Heart right ventricle (tissue), 16 donors: Measurements from ENCODE around the gene PLPP2. TPM values are rescaled to one million over a fixed set of nuclear protein-coding genes. Genes with fewer than 3 reads are reported as not detected.

Experiments used
- ATAC-seq, 8 donors: fragments of 200-7000 bp; cut with Tn5 transposase; one replicate each; pipeline ENCODE4 v1.9.1; 2020; ENCODE audit warnings: mild to moderate bottlenecking in 8 of 8, moderate library complexity in 8 of 8, moderate number of reproducible peaks in 1 of 8
- DNase-seq, 2 donors: peaks; one replicate each; pipeline ENCODE4 v3.0.0-alpha.2; 2020
- H3K27ac ChIP-seq, 10 donors: fragments of 200-600 bp; sonication (generic) in 2 of 10; one replicate each; pipeline versions ENCODE4 v1.5.0 to v1.8.0; 2020 to 2022; ENCODE audit warnings: mild to moderate bottlenecking in 3 of 10
- H3K27me3 ChIP-seq, 7 donors: fragments of 200-600 bp; one replicate each; pipeline ENCODE4 v1.8.0; 2021 to 2022; ENCODE audit warnings: mild to moderate bottlenecking in 2 of 7
- H3K36me3 ChIP-seq, 9 donors: fragments of 200-600 bp; sonication (generic) in 1 of 9; one replicate each; pipeline versions ENCODE4 v1.5.0 to v1.8.0; 2020 to 2022; ENCODE audit warnings: mild to moderate bottlenecking in 2 of 9
- H3K4me1 ChIP-seq, 9 donors: fragments of 200-600 bp; sonication (generic) in 1 of 9; one replicate each; pipeline versions ENCODE4 v1.5.0 to v1.8.0; 2020 to 2022; ENCODE audit warnings: mild to moderate bottlenecking in 4 of 9
- H3K4me3 ChIP-seq, 10 donors: fragments of 200-600 bp; sonication (generic) in 2 of 10; one replicate each; pipeline versions ENCODE4 v1.5.0 to v1.8.0; 2020 to 2022; ENCODE audit warnings: mild to moderate bottlenecking in 7 of 10, moderate library complexity in 2 of 10
- H3K9me3 ChIP-seq, 11 donors: fragments of 200-600 bp in 10 of 11; sonication (generic) in 2 of 11; one replicate each; pipeline versions ENCODE4 v1.5.0 to v1.8.0; 2013 to 2022; ENCODE audit warnings: mild to moderate bottlenecking in 2 of 11, control low read depth in 1 of 11, moderate library complexity in 1 of 11
- CTCF ChIP-seq, 9 donors: fragments of 200-600 bp; sonication (generic) in 2 of 9; IDR thresholded peaks; one replicate each; pipeline versions ENCODE4 v1.5.0 to v1.8.0; 2021 to 2022; ENCODE audit warnings: antibody characterized with exemption in 9 of 9, mild to moderate bottlenecking in 5 of 9, moderate library complexity in 1 of 9
- WGBS, 2 donors: extraction: QIAGEN DNeasy Blood & Tissue Kit; methylation state at CpG; one replicate each; pipeline ENCODE4 v1.1.7; 2013; ENCODE audit warnings: inconsistent platforms in 1 of 2; 5-methylcytosine and 5-hydroxymethylcytosine counted together
- intact Hi-C, 10 donors: fragments of 100-400 bp; cut with DNase I; formaldehyde crosslinking; loops; one replicate each; pipeline versions ENCODE4 v1.11.1 to v1.14.2; 2022
- polyA plus RNA-seq, 2 donors: library from polyadenylated mRNA; stranded (reverse); fragments of 200-250 nt; gene quantifications; one replicate each; pipeline ENCODE4 v1.2.3, GENCODE V29; 2013
- total RNA-seq, 10 donors: library from RNA; stranded (reverse); fragmentation: NEBNext Ultra II Directional in 3 of 10; extraction: Animal tissue kit (Norgen Biotek cat#: 25700) in 3 of 10; gene quantifications; one replicate each; pipeline versions ENCODE4 v1.2.1 to v1.2.4, GENCODE V29; 2021 to 2023
- donor health status: Arrhythmogenic right ventricular cardiomyopathy.
- donor health status: ischemic (EF 13 %, LVEDD 7.1; RV severe dilation, severe dysfunction).
- donor health status: healthy with polysubstance abuse.
- donor health status: DM: no; HTN: yes; CAD: no.
- donor health status: DM: no; HTN: no; CAD: no.
- donor health status: ischemic (EF 25% LVEDD 6.9; RV normal size, moderate dysfunction).
- donor health status: ischemic (EF 25% LVEDD 5.7; RV mildly dilated, moderate dysfunction).
- donor health status: healthy.
- donor health status: DM: yes; HTN: yes; CAD: no.
- donor health status: Ischemic cardiomyopathy.
- donor health status: ischemic (EF 35%, LVEDD 5.7; RV mildly dilated, moderate dysfunction).
- donor health status: nonischemic (EF 11% LVEDD 7.7; RV severe dilation, severe dysfunction).
- donor health status: DM: yes; HTN: yes; CAD: no.
- donor health status: PGD.
- donor health status: ischemic (EF 29% LVEDD 5.4; RV normal size, mild dysfunction).
- donor health status: nonischemic (EF 23%, LVEDD 6.1; RV moderate dilation, normal function).

PLPP2 gene
- total and polyA plus RNA-seq, 12 donors, result 0.14 to 2.8 (median 0.76) TPM

GRCh38 chr19:322616-323015 lies 31.4 kb upstream of the PLPP2 start:
- DNase-seq, result no peak
- peaks cover 0 to 88% (median 49%) of the 10 kb centered on the region in 9 donors for H3K36me3 ChIP-seq
- intact Hi-C loops, result no loop called here

GRCh38 chr19:318509-318774 lies 27.2 kb upstream of the PLPP2 start:
- TF ChIP-seq CTCF (IDR thresholded peaks at IDR 0.05), result no peak
- no peak overlapping the region for H3K4me3 ChIP-seq
- no peak for DNase-seq
- 69 to 82% methylated on average over 5 of the region's 5 CpGs for WGBS, 2 donors
- peak overlapping the region in 5 of 10 donors; percentile 52 to 74 (median 63) for H3K27ac ChIP-seq
- peaks cover 0 to 22% (median 0%) of the 10 kb centered on the region in 11 donors for H3K9me3 ChIP-seq
- H3K4me1 ChIP-seq, result peaks cover 0 to 9% (median 3%) of the 10 kb centered on the region in 9 donors
- no peaks in the 10 kb centered on the region for H3K27me3 ChIP-seq
- H3K36me3 ChIP-seq, result peaks cover 0 to 96% (median 30%) of the 10 kb centered on the region in 9 donors
- intact Hi-C loops, result no loop called here
- ATAC-seq, result peak in 3 of 8 donors; percentile 17 to 69 (median 29)

More at GRCh38 chr19:322616-323015, 31.4 kb upstream of the PLPP2 start:
- H3K4me1 ChIP-seq, result peaks cover 0 to 12% (median 0%) of the 10 kb centered on the region in 9 donors
- no peaks in the 10 kb centered on the region for H3K27me3 ChIP-seq
- no peak overlapping the region for H3K27ac ChIP-seq
- H3K4me3 ChIP-seq, result no peak overlapping the region
- H3K9me3 ChIP-seq, result peaks cover 0 to 22% (median 0%) of the 10 kb centered on the region in 11 donors
- no peak for TF ChIP-seq CTCF (IDR thresholded peaks at IDR 0.05)
- 95 to 96% methylated on average over 13 of the region's 13 CpGs for WGBS, 2 donors
- no peak for ATAC-seq

- H3K27me3 ChIP-seq, result no peaks in the 10 kb centered on the region
- intact Hi-C loops, result no loop called here
- peaks cover 0 to 96% (median 30%) of the 10 kb centered on the region in 9 donors for H3K36me3 ChIP-seq
- TF ChIP-seq CTCF (IDR thresholded peaks at IDR 0.05), result no peak
- ATAC-seq, result peak in 3 of 8 donors; percentile 31 to 42 (median 37)
- H3K4me1 ChIP-seq, result peaks cover 0 to 12% (median 3%) of the 10 kb centered on the region in 9 donors
- DNase-seq, result no peak
- peaks cover 0 to 22% (median 0%) of the 10 kb centered on the region in 11 donors for H3K9me3 ChIP-seq
- WGBS, 2 donors, result 89% methylated on average over 10 of the region's 10 CpGs
- peak overlapping the region in 6 of 10 donors; percentile 13 to 74 (median 42) for H3K27ac ChIP-seq
- H3K4me3 ChIP-seq, result no peak overlapping the region
These were observed 26.7 kb upstream of the PLPP2 start for GRCh38 chr19:317710-318508.

GRCh38 chr19:315811-316210 lies 24.6 kb upstream of the PLPP2 start:
- ATAC-seq, result no peak
- intact Hi-C loops, result no loop called here
- TF ChIP-seq CTCF (IDR thresholded peaks at IDR 0.05), result no peak
- Histone ChIP-seq H3K4me1 (peaks cover 0 to 16% (median 3%) of the 10 kb centered on the region in 9 donors), H3K4me3 (no peak overlapping the region), H3K27ac (peak overlapping the region in 5 of 10 donors; percentile 1 to 59 (median 48)), H3K36me3 (peaks cover 0 to 89% (median 32%) of the 10 kb centered on the region in 9 donors), H3K27me3 (no peaks in the 10 kb centered on the region), H3K9me3 (peaks cover 0 to 17% (median 0%) of the 10 kb centered on the region in 11 donors)
- 70 to 77% methylated on average over 8 of the region's 8 CpGs for WGBS, 2 donors
- DNase-seq, result no peak
